GM12873 (cell line): ENCODE measurements around the gene ITGB3BP.

Source experiments
- TF ChIP-seq, protein P1 (sequence below): IDR thresholded peaks from 2 replicates; pipeline ENCODE4 v1.5.1; 2012; ENCODE audit warnings: low read depth, mild to moderate bottlenecking, moderate library complexity, low read length, control low read depth; ENCODE audit not compliant: insufficient read depth; ENCODE audit errors: missing control alignments

The ITGB3BP gene

DNA sequence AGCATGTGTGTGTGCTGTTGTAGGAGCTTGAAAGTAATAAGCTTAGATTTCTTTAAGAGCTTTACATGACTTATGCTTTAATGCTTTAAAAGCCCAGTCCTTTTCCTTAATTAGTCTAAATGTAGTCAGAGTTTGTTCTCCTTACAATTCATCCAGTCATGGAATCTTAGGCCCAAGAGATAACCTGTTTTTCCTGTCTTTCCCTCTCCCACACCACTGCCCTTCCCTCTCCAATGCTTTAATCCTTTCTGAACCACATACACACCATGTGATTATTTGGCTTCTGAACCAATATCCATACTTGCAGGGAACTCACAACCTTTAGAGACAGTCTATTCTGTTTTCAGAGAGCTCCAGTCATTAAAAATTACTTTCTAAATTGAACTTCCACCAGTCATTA is 118.0 kb downstream of the ITGB3BP start:
- TF ChIP-seq, protein P1, sequence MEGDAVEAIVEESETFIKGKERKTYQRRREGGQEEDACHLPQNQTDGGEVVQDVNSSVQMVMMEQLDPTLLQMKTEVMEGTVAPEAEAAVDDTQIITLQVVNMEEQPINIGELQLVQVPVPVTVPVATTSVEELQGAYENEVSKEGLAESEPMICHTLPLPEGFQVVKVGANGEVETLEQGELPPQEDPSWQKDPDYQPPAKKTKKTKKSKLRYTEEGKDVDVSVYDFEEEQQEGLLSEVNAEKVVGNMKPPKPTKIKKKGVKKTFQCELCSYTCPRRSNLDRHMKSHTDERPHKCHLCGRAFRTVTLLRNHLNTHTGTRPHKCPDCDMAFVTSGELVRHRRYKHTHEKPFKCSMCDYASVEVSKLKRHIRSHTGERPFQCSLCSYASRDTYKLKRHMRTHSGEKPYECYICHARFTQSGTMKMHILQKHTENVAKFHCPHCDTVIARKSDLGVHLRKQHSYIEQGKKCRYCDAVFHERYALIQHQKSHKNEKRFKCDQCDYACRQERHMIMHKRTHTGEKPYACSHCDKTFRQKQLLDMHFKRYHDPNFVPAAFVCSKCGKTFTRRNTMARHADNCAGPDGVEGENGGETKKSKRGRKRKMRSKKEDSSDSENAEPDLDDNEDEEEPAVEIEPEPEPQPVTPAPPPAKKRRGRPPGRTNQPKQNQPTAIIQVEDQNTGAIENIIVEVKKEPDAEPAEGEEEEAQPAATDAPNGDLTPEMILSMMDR = no peak

DNA sequence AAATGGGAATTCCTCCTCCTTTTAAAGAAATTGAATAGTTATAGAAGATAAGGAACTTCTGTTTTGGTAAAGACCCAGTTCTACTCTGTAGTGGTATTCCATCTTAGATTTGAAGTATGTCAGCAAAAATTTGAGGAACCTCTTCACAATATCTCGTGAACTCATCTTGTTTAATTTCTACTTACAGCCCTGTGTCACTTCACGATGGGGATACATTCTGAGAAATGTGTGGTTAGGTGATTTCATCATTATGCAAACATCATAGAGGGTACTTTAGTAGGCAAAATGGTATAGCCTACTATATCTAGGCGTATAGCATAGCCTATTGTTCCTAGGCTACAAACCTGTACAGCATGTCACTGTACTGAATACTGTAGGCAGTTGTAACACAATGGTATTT is 119.6 kb downstream of the ITGB3BP start:
- TF ChIP-seq, protein P1 = no peak

DNA sequence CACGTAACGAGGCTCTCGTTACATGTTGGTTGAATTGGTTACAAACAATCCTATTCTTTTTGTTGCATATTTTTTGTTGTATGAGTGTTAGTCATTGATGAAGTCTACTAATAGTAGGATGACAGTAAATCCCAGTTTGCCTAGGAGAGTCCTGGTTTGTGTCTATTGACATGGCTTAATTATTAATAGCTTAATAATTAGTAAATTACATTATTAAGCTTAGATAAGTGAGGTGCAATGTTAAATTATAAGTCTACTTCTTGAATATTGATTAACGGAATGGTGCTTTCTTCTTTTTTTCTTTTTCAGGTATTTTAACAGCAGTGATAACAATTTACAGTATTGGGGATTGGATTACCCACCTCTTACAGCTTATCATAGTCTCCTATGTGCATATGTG is 121.1 kb downstream of the ITGB3BP start:
- TF ChIP-seq, protein P1 = no peak
